HT-29 (cell line): Measurements from ENCODE around the gene PIK3R6. TPM values are rescaled to one million over a fixed set of nuclear protein-coding genes. Genes with fewer than 3 reads are reported as not detected.
A peak's percentile ranks its signal among the peaks of the same experiment; 100 is the strongest.

ENCODE experiments used
- DNase-seq: peaks from one replicate; pipeline ENCODE4 v3.0.0-alpha.2; 2015; ENCODE audit warnings: low spot score
- total RNA-seq: library from RNA; depleted of rRNA; stranded (reverse); fragments of >200 nt; shearing (Covaris generic); gene quantifications from 2 replicates; pipeline ENCODE4 v1.2.3, GENCODE V29; 2014

PIK3R6 gene
- total RNA-seq, 1 experiment from 2014 or later, result not detected

GRCh38 chr17:8798176-8798845, 69.2 kb downstream of the PIK3R6 start:
- no peak for DNase-seq

GRCh38 chr17:8797621-8798175, 69.8 kb downstream of the PIK3R6 start:
- no peak for DNase-seq

GRCh38 chr17:8794636-8795035, 72.8 kb downstream of the PIK3R6 start:
- DNase-seq, result no peak

GRCh38 chr17:8793649-8794048, 73.8 kb downstream of the PIK3R6 start:
- no peak for DNase-seq

GRCh38 chr17:8792646-8793045, 74.8 kb downstream of the PIK3R6 start:
- DNase-seq, result no peak

GRCh38 chr17:8791910-8792270, 75.6 kb downstream of the PIK3R6 start:
- no peak for DNase-seq

GRCh38 chr17:8791248-8791909, 76.1 kb downstream of the PIK3R6 start:
- no peak for DNase-seq

- no peak for DNase-seq
These were observed 77.7 kb downstream of the PIK3R6 start for GRCh38 chr17:8789743-8790142.

GRCh38 chr17:8788998-8789397, 78.5 kb downstream of the PIK3R6 start:
- no peak for DNase-seq

- peak; percentile 70 for DNase-seq
These were observed 81.7 kb downstream of the PIK3R6 start for GRCh38 chr17:8785547-8786413.

- DNase-seq, result no peak
These were observed 85.3 kb downstream of the PIK3R6 start for GRCh38 chr17:8782176-8782575.

GRCh38 chr17:8781776-8782175, 85.7 kb downstream of the PIK3R6 start:
- DNase-seq, result no peak

GRCh38 chr17:8776881-8777280, 90.6 kb downstream of the PIK3R6 start:
- DNase-seq, result no peak

- DNase-seq, result no peak
These were observed 91.2 kb downstream of the PIK3R6 start for GRCh38 chr17:8776248-8776647.

- DNase-seq, result no peak
These were observed 100.7 kb downstream of the PIK3R6 start for GRCh38 chr17:8766731-8767130.

GRCh38 chr17:8762012-8762411, 105.5 kb downstream of the PIK3R6 start:
- DNase-seq, result no peak

- no peak for DNase-seq
These were observed 109.3 kb downstream of the PIK3R6 start, which contains the start of gene SPDYE4 for GRCh38 chr17:8758137-8758596. Gene SPDYE4, minus strand, starts transcription at chr17:8758546. Its CDS starts 164 bp downstream, at chr17:8758382.

GRCh38 chr17:8757189-8757588, 110.3 kb downstream of the PIK3R6 start:
- no peak for DNase-seq

GRCh38 chr17:8755590-8756255, 111.8 kb downstream of the PIK3R6 start:
- no peak for DNase-seq

GRCh38 chr17:8754890-8755289, 112.6 kb downstream of the PIK3R6 start:
- no peak for DNase-seq

- DNase-seq, result peak; percentile 25
These were observed 113.5 kb downstream of the PIK3R6 start for GRCh38 chr17:8753976-8754440.
